GM08714 (cell line): ENCODE data around the gene GPBP1L1.
A peak's percentile ranks its signal among the peaks of the same experiment; 100 is the strongest.
"Not testable (repeated sequence)": the region's sequence is repeated elsewhere in the genome, so short reads cannot be mapped to it uniquely, and the experiment has no call there.

Source experiments
- H3K4me3 ChIP-seq: fragments of 200-500 bp; sonication (Bioruptor generic); 2 replicates; pipeline ENCODE4 v1.5.1; 2014; ENCODE audit warnings: mild to moderate bottlenecking, low read length, inconsistent platforms
- ZNF274 ChIP-seq: IDR thresholded peaks from 2 replicates; pipeline ENCODE4 v1.6.1; 2012; ENCODE audit warnings: mild to moderate bottlenecking, low read depth, low read length

Gene GPBP1L1, protein sequence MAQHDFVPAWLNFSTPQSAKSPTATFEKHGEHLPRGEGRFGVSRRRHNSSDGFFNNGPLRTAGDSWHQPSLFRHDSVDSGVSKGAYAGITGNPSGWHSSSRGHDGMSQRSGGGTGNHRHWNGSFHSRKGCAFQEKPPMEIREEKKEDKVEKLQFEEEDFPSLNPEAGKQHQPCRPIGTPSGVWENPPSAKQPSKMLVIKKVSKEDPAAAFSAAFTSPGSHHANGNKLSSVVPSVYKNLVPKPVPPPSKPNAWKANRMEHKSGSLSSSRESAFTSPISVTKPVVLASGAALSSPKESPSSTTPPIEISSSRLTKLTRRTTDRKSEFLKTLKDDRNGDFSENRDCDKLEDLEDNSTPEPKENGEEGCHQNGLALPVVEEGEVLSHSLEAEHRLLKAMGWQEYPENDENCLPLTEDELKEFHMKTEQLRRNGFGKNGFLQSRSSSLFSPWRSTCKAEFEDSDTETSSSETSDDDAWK

DNA sequence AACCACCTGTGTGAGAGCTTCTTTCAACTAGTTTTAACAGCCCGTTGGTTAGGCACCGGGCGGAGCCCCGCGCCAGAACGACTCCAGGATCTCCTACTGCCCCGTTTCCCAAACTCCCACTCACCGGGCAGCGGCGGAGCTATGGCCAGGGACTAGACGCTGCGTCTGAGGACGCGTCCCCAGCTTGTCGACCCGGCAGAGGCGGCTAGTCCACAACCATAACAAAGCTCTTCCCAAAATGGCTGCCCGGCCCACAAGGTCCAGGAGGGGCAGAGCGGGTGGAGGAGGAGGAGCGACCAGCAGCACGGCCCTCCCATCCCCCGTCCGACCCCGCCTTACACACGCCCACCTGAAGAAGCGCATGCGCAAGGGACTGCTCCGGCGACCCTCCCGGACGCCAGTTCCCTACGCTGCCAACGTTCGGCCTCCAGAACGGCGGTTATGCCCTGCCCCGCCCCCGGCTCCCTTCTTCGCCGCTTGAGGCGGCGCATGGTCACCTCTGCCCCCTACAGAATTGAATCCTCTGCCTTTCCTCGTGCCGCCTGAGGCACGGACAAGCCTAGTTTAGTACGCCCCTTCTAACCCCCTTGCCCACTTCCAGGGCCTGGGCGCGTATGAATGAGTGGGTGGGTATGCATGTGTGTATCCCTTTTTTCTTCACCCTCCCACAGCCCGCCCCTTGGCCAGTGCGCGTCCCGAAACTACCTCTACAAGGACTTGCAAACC lies at the start of gene GPBP1L1:
TSS of gene GPBP1L1 (minus strand) at position 246 of the 726 bp plus-strand sequence. CDS start 27,446 bp downstream, outside the sequence.
- peak within 1 kb of the TSS; percentile 78 for H3K4me3 ChIP-seq
- no peak for TF ChIP-seq ZNF274

DNA sequence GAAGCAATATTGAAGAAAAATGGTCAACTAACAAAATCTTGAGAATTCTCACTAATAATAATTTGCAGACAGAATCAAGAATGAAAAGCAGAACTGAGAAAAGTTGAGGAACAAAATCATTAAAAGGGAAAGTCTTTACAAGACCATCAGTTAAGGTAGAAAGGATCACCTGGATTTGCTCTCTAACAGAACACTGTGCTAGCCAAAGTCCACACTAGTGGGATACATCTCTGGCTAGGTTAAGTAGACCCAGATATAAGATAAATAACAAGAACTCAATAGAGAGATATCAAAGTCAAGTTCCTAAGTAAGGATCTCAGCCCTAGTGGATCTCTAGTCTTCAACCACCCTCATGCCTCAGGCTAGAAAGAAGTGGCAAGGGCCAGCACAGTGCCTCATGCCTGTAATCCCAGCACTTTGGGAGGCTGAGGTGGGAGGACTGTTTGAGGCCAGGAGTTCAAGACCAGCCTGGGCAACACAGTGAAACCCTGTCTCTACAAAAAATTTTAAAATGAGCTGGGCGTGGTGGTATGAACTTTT lies 44.5 kb upstream of the GPBP1L1 start:
- no peak overlapping the region for H3K4me3 ChIP-seq
- TF ChIP-seq ZNF274: no peak

DNA sequence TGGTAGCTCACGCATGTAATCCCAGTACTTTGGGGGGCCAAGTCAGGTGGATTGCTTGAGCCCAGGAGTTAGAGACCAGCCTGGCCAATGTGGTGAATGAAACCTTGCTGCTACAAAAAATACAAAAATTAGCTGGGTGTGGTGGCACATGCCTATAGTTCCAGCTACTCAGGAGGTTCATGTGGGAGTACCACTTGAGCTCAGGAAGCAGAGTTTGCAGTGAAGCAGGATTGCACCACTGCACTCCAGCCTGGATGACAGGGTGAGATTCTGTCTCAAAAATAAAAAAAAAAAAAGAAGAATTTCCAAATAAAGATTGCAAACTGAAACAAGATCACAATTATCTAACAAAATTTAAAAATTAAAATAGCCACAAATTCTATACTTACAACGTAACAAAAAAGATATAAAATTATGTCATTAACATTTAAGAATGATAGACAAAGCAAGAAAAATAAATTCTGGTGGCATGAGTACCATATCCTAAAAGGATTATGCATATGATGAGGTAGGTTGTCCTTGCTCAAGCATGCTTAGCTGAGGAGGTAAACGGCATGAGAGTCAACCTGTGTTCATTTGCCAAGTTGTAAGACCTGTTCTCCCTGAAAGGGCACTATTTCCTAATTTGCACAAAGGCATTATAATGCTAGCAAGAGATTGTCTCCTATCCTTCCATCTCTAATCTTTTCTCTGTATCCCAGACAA lies 43.9 kb upstream of the GPBP1L1 start:
- no peak overlapping the region for H3K4me3 ChIP-seq
- no peak for TF ChIP-seq ZNF274

DNA sequence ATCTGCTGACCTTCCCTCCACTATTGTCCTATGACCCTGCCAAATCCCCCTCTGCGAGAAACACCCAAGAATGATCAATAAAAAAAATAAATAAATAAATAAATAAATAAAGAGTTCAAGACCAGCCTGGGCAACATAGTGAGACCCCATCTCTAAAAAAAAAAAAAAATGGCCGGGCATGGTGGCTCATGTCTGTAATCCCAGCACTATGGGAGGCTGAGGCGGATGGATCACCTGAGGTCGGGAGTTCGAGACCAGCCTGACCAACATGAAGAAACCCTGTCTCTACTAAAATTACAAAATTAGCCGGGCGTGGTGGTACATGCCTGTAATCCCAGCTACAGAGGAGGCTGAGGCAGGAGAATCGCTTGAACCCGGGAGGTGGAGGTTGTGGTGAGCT lies 39.7 kb upstream of the GPBP1L1 start:
- H3K4me3 ChIP-seq: not testable (repeated sequence)

DNA sequence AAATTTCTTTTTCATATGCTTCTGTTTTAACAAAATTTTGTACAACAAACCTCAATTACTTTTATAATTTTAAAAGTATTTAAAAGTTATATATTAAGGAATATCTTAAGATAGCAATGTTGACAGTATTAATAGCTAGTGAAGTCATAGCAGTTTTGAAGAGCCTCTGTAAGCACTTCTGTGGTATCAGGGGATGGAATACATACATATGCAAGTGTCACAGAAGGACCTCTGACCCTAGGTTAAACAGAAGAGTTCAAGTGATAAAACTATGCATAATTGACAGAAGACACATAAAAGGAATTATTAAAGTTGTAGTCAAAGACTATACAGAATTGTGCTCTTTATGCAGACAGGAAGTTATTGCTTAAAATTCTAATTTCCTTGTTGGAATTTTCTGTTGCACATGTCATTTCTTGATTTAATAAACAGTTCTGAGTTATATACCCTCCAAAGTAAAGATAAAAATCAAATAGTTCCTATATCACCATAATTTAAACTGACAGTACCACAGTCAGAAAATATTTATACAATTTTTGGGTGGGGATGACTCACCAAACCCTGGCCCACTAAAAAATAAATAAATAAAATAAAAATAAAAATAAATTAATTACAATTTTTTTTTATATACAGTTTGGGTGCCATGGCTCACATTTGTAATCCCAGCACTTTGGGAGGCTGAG lies 37.1 kb upstream of the GPBP1L1 start:
- no peak overlapping the region for H3K4me3 ChIP-seq
- TF ChIP-seq ZNF274: no peak

DNA sequence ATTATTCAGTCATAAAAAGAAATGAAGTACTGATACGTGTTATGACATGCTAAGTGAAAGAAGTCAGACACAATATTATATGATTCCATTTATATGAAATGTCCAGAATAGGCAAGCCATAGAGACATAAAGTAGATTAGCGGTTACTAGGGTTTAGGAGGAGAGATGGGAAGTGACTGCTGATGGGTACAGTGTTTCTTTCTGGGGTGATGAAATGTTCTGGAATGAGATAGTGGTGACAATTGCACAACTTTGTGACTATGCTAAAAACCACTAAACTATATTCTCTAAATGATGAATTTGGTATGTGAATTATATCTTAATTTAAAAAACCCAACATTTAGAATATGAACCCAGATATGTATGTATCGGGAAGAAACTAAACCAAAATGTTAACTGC lies 36.5 kb upstream of the GPBP1L1 start:
- H3K4me3 ChIP-seq: no peak overlapping the region
- no peak for TF ChIP-seq ZNF274

DNA sequence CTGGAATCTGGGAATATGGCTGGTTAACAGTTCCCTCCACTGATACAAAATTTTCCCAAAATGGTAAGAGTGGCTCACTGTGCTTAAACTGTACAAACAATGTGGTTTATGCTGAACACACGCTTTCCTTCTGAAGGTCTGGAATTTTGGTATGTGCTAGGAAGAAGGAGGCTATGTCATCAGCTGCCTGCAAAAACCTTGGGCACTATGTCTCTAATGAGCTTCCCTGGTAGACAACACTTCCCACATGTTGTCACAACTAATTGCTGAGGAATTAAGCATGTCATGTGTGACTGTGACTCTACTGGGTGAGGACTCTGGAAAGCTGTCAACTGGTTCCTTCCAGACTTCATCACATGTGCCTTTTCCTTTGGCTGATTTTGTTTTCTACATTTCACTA lies 34.9 kb upstream of the GPBP1L1 start:
- H3K4me3 ChIP-seq: no peak overlapping the region
- TF ChIP-seq ZNF274: no peak

DNA sequence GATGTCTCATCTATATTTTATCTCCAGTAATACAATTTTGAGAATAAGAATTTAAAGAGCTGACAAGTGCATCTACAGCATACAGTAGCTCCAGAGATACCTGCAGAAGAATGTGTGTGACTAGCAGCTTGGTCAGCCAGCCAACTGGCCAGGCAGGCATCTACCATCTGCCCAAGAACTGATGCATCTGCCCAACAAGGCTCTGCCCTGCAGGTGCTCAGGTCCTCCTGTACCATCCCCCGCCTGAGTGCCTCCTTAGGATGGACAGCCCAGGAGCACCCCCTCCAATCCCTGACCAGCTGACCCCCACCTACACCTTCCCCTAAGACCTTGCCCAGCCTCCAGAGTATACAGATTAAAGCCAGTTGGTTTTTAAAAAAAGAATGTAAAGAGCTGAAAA lies 32.0 kb upstream of the GPBP1L1 start:
- H3K4me3 ChIP-seq: no peak overlapping the region
- no peak for TF ChIP-seq ZNF274

DNA sequence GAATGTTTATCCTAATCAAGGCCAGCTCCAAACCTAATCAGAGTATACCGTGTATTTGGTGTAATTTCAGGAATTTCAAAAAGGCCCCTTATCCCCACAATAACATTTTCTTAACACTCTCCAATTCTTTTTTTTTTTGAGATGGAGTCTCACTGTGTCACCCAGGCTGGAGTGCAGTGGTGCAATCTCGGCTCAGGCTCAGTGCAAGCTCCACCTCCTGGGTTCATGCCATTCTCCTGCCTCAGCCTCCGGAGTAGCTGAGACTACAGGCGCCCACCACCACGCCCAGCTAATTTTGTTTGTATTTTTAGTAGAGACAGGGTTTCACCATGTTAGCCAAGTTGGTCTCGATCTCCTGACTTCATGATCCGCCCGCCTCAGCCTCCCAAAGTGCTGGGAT lies 31.1 kb upstream of the GPBP1L1 start:
- not testable (repeated sequence) for H3K4me3 ChIP-seq

DNA sequence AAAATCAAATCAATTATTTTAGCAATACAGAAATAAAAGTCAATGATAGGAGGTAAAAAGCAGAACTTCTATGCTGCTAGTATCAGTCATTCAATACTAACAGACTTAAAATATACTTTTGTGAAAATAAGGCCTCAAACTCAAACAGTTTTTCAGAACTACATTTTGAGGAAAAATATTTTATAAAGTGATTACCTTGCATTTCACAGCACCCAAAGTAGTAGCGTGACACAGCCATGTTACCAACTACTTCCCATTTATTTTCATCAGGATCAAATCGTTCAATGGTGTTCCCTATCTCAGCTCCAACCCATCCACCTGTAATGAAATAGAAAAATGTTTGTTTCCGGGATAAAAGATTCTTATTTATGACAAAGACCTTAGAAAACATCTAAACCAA lies 30.4 kb upstream of the GPBP1L1 start:
- no peak for TF ChIP-seq ZNF274
- no peak overlapping the region for H3K4me3 ChIP-seq

DNA sequence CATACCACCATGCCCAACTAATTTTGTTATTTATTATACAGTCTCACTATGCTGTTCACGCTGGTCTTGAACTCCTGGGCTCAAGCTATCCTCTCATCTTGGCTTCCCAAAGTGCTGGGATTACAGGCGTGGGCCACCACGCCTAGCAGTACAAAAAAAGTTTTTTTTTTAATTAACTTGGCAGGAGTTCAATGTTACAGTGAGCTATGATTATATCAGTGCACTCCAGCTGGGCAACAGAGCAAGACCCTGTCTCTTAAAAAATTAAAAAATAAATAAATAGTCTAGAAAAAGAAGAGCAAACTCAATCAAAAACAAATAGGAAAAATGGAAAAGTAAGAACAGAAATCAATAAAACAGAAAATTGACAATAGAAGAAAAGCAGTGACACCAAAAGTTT lies 27.4 kb upstream of the GPBP1L1 start:
- TF ChIP-seq ZNF274: no peak
- no peak overlapping the region for H3K4me3 ChIP-seq

DNA sequence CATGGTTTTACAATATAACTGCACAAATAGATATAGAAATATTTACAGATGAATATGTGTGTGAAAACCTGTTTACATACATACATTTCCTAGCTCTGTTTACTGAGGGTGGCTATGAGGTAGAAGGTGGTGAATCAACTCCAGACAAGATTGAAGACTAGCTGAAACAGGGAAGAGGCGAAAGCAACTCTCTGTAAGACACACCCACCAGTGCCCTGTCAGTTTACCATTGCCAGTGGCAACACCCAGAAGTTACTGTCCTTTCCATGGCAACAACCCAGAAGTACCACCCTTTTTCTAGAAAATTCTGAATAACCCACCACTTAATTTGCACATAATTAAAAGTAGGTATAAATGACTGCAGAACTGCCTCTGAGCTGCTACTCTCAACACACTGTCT lies 18.3 kb upstream of the GPBP1L1 start:
- no peak for TF ChIP-seq ZNF274
- H3K4me3 ChIP-seq: no peak overlapping the region

DNA sequence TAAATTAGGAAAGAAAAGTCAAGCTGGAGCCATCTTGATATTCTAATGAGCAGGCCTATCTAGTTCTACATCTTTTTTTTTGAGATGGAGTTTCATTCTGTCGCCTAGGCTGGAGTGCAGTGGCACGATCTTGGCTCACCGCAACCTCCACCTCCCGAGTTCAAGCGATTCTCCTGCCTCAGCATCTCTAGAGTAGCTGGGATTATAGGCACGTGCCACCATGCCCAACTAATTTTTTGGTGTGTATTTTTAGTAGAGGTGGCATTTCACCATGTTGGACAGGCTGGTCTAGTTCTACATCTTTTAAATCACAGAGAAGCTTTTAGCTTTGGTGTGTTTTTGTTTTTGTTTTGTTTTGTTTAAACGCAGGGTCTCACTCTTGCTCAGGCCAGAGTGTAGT lies 8.5 kb upstream of the GPBP1L1 start:
- no peak overlapping the region for H3K4me3 ChIP-seq
- TF ChIP-seq ZNF274: no peak

DNA sequence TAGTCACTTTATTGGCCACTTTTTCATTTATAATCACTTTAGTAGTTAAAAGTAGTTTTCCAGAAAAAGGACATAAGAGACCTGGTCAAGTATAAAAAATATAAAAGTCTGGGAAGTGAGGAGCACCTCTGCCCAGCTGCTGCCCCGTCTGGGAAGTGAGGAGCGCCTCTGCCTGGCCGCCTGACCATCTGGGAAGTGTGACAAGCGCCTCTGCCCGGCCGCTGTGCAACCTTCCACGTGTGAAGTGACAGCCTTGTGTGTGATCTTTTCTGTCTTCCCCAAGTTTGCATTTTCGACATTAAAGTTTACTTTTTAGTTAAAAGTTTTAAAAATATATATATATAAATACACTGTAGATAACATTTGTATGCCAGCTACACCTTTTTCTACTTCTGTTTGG lies 7.5 kb upstream of the GPBP1L1 start:
- not testable (repeated sequence) for H3K4me3 ChIP-seq
